Measurements from ENCODE around the gene SLC38A4.

GRCh38 chr12:46839964-46840363, 14.2 kb upstream of the SLC38A4 start:
- TF ChIP-seq CTCF (IDR thresholded peaks at IDR 0.05) (no peak), EZH2 (IDR thresholded peaks at IDR 0.05; ENCODE audit: borderline replicate concordance, insufficient read depth, low read depth, low read length, poor library complexity, severe bottlenecking) (no peak)

Measured in B cell (primary cell).